Left lung (tissue), 10 donors: ENCODE measurements around the gene HES5. TPM values are rescaled to one million over a fixed set of nuclear protein-coding genes. Genes with fewer than 3 reads are reported as not detected.

ENCODE experiments used
- ATAC-seq: fragments of 200-7000 bp; cut with Tn5 transposase; one replicate; pipeline ENCODE4 v1.9.1; 2020; ENCODE audit warnings: moderate library complexity
- DNase-seq, 4 donors: peaks; one replicate each; pipeline ENCODE4 v3.0.0-alpha.2; 2013 to 2020
- H3K27ac ChIP-seq, 2 donors: fragments of 200-600 bp; sonication (generic) in 1 of 2; one replicate each; pipeline versions ENCODE4 v1.5.0 to v1.8.0; 2020 to 2021
- H3K27me3 ChIP-seq, 2 donors: fragments of 200-600 bp; sonication (generic) in 1 of 2; one replicate each; pipeline versions ENCODE4 v1.5.0 to v1.8.0; 2020 to 2021
- H3K36me3 ChIP-seq, 2 donors: fragments of 200-600 bp; sonication (generic) in 1 of 2; one replicate each; pipeline versions ENCODE4 v1.5.0 to v1.8.0; 2020 to 2021
- H3K4me1 ChIP-seq, 2 donors: fragments of 200-600 bp; one replicate each; pipeline ENCODE4 v1.8.0; 2021
- H3K4me3 ChIP-seq, 2 donors: fragments of 200-600 bp; sonication (generic) in 1 of 2; one replicate each; pipeline versions ENCODE4 v1.5.0 to v1.8.0; 2020 to 2021; ENCODE audit warnings: mild to moderate bottlenecking in 1 of 2
- H3K9me3 ChIP-seq, 2 donors: fragments of 200-600 bp; sonication (generic) in 1 of 2; one replicate each; pipeline versions ENCODE4 v1.5.0 to v1.8.0; 2020 to 2021
- CTCF ChIP-seq, 2 donors: fragments of 200-600 bp; sonication (generic) in 1 of 2; IDR thresholded peaks; one replicate each; pipeline versions ENCODE4 v1.5.0 to v1.8.0; 2021; ENCODE audit warnings: antibody characterized with exemption in 2 of 2
- intact Hi-C, 2 donors: fragments of 100-400 bp; cut with DNase I; formaldehyde crosslinking; loops; one replicate each; pipeline versions ENCODE4 v1.11.2 to v1.14.2; 2022
- polyA plus RNA-seq, 6 donors: library from polyadenylated mRNA; unstranded; fragments of 120-200 nt; gene quantifications; one replicate each; pipeline ENCODE4 v1.2.1, GENCODE V29; 2013; ENCODE audit not compliant: insufficient read length in 6 of 6
- total RNA-seq, 2 donors: library from RNA; stranded (reverse); fragmentation: NEBNext Ultra II Directional; extraction: Animal tissue kit (Norgen Biotek cat#: 25700); gene quantifications; one replicate each; pipeline ENCODE4 v1.2.1, GENCODE V29; 2021
- donor health status: DM: no; HTN: yes; CAD: no.
- donor health status: DM: no; HTN: no; CAD: no.

Gene HES5
- total and polyA plus RNA-seq, 8 donors: 0.21 to 1.2 (median 0.65) TPM

- peaks cover 0 to under 1% of the 10 kb centered on the region in 2 donors for H3K9me3 ChIP-seq
- no peak for ATAC-seq
- H3K36me3 ChIP-seq: no peaks in the 10 kb centered on the region
- TF ChIP-seq CTCF (IDR thresholded peaks at IDR 0.05): no peak
- H3K27ac ChIP-seq: no peak overlapping the region
- H3K4me1 ChIP-seq: no peaks in the 10 kb centered on the region
- intact Hi-C loops: no loop called here
- H3K27me3 ChIP-seq: peaks cover 0 to 17% of the 10 kb centered on the region in 2 donors
- no peak for DNase-seq
- no peak overlapping the region for H3K4me3 ChIP-seq
Measured at GRCh38 chr1:2482588-2482987, 47.5 kb downstream of the HES5 start.

- no peaks in the 10 kb centered on the region for H3K4me1 ChIP-seq
- H3K4me3 ChIP-seq: no peak overlapping the region
- H3K36me3 ChIP-seq: no peaks in the 10 kb centered on the region
- peaks cover 0 to 24% of the 10 kb centered on the region in 2 donors for H3K27me3 ChIP-seq
- H3K9me3 ChIP-seq: no peaks in the 10 kb centered on the region
- no peak overlapping the region for H3K27ac ChIP-seq
- no peak for TF ChIP-seq CTCF (IDR thresholded peaks at IDR 0.05)
- ATAC-seq (no peak), DNase-seq (no peak)
- intact Hi-C loops: no loop called here
Measured at GRCh38 chr1:2481885-2482284, 48.2 kb downstream of the HES5 start.

GRCh38 chr1:2480986-2481364 is 49.1 kb downstream of the HES5 start:
- DNase-seq: no peak
- H3K9me3 ChIP-seq: no peaks in the 10 kb centered on the region
- H3K27me3 ChIP-seq: peaks cover 0 to 33% of the 10 kb centered on the region in 2 donors
- intact Hi-C loops: no loop called here
- H3K4me3 ChIP-seq: no peak overlapping the region
- no peaks in the 10 kb centered on the region for H3K4me1 ChIP-seq
- H3K27ac ChIP-seq: no peak overlapping the region
- TF ChIP-seq CTCF (IDR thresholded peaks at IDR 0.05): no peak
- ATAC-seq: no peak
- no peaks in the 10 kb centered on the region for H3K36me3 ChIP-seq

GRCh38 chr1:2480236-2480985 is 49.7 kb downstream of the HES5 start:
- DNase-seq (no peak), ATAC-seq (no peak)
- no peak for TF ChIP-seq CTCF (IDR thresholded peaks at IDR 0.05)
- H3K4me3 ChIP-seq: no peak overlapping the region
- no peaks in the 10 kb centered on the region for H3K36me3 ChIP-seq
- no peaks in the 10 kb centered on the region for H3K4me1 ChIP-seq
- no peaks in the 10 kb centered on the region for H3K9me3 ChIP-seq
- peaks cover 0 to 34% of the 10 kb centered on the region in 2 donors for H3K27me3 ChIP-seq
- intact Hi-C loops: no loop called here
- no peak overlapping the region for H3K27ac ChIP-seq

- Histone ChIP-seq H3K27ac (no peak overlapping the region), H3K9me3 (no peaks in the 10 kb centered on the region), H3K4me3 (no peak overlapping the region), H3K4me1 (no peaks in the 10 kb centered on the region), H3K27me3 (peaks cover 0 to 41% of the 10 kb centered on the region in 2 donors), H3K36me3 (no peaks in the 10 kb centered on the region)
- no peak for TF ChIP-seq CTCF (IDR thresholded peaks at IDR 0.05)
- intact Hi-C loops: no loop called here
- ATAC-seq: no peak
- DNase-seq: no peak
Measured at GRCh38 chr1:2479618-2480017, 50.4 kb downstream of the HES5 start.
